ENCODE data around the gene FN3KRP.
A peak's percentile ranks its signal among the peaks of the same experiment; 100 is the strongest.

FN3KRP gene

GRCh38 chr17:82709676-82710498, 6.6 kb upstream of the FN3KRP start:
- ChIA-PET CTCF (no interaction called here), POLR2A (no interaction called here)
- H3K4me1 ChIP-seq (ENCODE audit: control insufficient read depth, insufficient read depth, low read length): no peaks in the 10 kb centered on the region

GRCh38 chr17:82710499-82711232, 5.8 kb upstream of the FN3KRP start:
- H3K9me3 ChIP-seq (ENCODE audit: control insufficient read depth, insufficient read depth, low read depth, low read length): no peaks in the 10 kb centered on the region
- H3K4me3 ChIP-seq (ENCODE audit: low read depth, low read length): no peak overlapping the region
- H3K36me3 ChIP-seq (ENCODE audit: control insufficient read depth in 2 of 2, insufficient read depth in 1 of 2, low read length in 2 of 2): no peaks in the 10 kb centered on the region
- no peak overlapping the region for H3K27ac ChIP-seq (ENCODE audit: extremely low read depth, low read depth, low read length)
- CTCF ChIA-PET: no interaction called here
- POLR2A ChIA-PET: no interaction called here
- TF ChIP-seq ZNF10 (tag by site-specific recombination; IDR thresholded peaks at IDR 0.05) (peak; percentile 82; the same call in 1 of the 2 replicates), ZNF529 (tag by site-specific recombination; IDR thresholded peaks at IDR 0.05; ENCODE audit: insufficient replicate concordance) (no peak), ZNF558 (tag by site-specific recombination; IDR thresholded peaks at IDR 0.05) (peak; percentile 90)
- H3K4me1 ChIP-seq (ENCODE audit: control insufficient read depth, insufficient read depth, low read length): no peaks in the 10 kb centered on the region

More at GRCh38 chr17:82709676-82710498, 6.6 kb upstream of the FN3KRP start:
- no peak for TF ChIP-seq ZSCAN16 (tag by site-specific recombination; IDR thresholded peaks at IDR 0.05)
- TF ChIP-seq ZNF670 (tag by site-specific recombination; IDR thresholded peaks at IDR 0.05; ENCODE audit: low read depth): no peak
- no peak for TF ChIP-seq ZNF843 (tag by site-specific recombination; IDR thresholded peaks at IDR 0.05)
- TF ChIP-seq ZNF121 (tag by site-specific recombination; IDR thresholded peaks at IDR 0.05): no peak
- TF ChIP-seq AEBP2 (tag by site-specific recombination; IDR thresholded peaks at IDR 0.05; ENCODE audit: borderline replicate concordance): no peak
- TF ChIP-seq ZFP37 (tag by site-specific recombination; IDR thresholded peaks at IDR 0.05): no peak
- TF ChIP-seq ZBTB21 (tag by site-specific recombination; IDR thresholded peaks at IDR 0.05): no peak
- TF ChIP-seq ZNF335 (tag by site-specific recombination; conservative IDR thresholded peaks at IDR 0.05): no peak
- no peak for TF ChIP-seq ZNF140 (tag by site-specific recombination; IDR thresholded peaks at IDR 0.05)
- no peak for TF ChIP-seq ZSCAN4 (tag by site-specific recombination; IDR thresholded peaks at IDR 0.05)
- no peak for TF ChIP-seq PATZ1 (tag by site-specific recombination; IDR thresholded peaks at IDR 0.05)
- TF ChIP-seq ZSCAN5A (tag by site-specific recombination; IDR thresholded peaks at IDR 0.05): no peak
- TF ChIP-seq ZNF548 (tag by site-specific recombination; IDR thresholded peaks at IDR 0.05): no peak
- TF ChIP-seq ZNF560 (tag by site-specific recombination; IDR thresholded peaks at IDR 0.05; ENCODE audit: borderline replicate concordance): no peak
- no peaks in the 10 kb centered on the region for H3K36me3 ChIP-seq (ENCODE audit: control insufficient read depth in 2 of 2, insufficient read depth in 1 of 2, low read length in 2 of 2)
- no peak overlapping the region for H3K27ac ChIP-seq (ENCODE audit: extremely low read depth, low read depth, low read length)
- no peak overlapping the region for H3K4me3 ChIP-seq (ENCODE audit: low read depth, low read length)
- H3K9me3 ChIP-seq (ENCODE audit: control insufficient read depth, insufficient read depth, low read depth, low read length): no peaks in the 10 kb centered on the region
